Activated CD8-positive, alpha-beta memory T cell treated with anti-CD3 and anti-CD28 coated beads for 1 hour (primary cell): ENCODE measurements around the gene TAB3.

Experiments used
- DNase-seq, 2 donors: peaks; one replicate each; pipeline ENCODE4 v3.0.0-alpha.2; 2020; ENCODE audit warnings: low read depth in 1 of 2; ENCODE audit errors: extremely low read depth in 1 of 2

Gene TAB3

DNA sequence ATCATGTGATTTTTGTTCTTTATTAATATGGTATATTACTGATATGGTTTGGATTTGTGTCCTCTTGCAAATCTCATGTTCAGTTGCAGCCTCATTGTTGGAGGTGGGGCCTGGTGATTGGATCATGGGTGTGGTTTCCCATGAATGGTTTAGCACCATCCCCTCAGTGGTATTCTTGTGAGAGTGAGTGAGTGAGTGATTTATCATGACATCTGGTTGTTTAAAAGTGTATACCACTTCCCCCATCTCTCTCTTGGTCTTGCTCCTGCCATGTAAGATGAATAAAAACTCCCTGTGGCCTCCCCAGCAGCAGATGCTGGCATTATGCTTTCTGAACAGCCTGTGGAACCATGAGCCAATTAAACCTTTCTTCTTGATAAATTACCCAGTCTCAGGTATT lies 111.5 kb downstream of the TAB3 start:
- DNase-seq, result no peak
